T-helper 1 cell (primary cell): ENCODE data around the gene CASP3.

Experiments used
- DNase-seq, 5 donors: peaks; one replicate each; pipeline ENCODE4 v3.0.0-alpha.2; 2012 to 2020
- total RNA-seq, 4 donors: gene quantifications; one replicate each; lab custom pipeline; 2026; lab: John Stamatoyannopoulos, UW

The CASP3 gene
- total RNA-seq, result 16.8 to 38.2 (median 33.0) reads per million in 4 donors

DNA sequence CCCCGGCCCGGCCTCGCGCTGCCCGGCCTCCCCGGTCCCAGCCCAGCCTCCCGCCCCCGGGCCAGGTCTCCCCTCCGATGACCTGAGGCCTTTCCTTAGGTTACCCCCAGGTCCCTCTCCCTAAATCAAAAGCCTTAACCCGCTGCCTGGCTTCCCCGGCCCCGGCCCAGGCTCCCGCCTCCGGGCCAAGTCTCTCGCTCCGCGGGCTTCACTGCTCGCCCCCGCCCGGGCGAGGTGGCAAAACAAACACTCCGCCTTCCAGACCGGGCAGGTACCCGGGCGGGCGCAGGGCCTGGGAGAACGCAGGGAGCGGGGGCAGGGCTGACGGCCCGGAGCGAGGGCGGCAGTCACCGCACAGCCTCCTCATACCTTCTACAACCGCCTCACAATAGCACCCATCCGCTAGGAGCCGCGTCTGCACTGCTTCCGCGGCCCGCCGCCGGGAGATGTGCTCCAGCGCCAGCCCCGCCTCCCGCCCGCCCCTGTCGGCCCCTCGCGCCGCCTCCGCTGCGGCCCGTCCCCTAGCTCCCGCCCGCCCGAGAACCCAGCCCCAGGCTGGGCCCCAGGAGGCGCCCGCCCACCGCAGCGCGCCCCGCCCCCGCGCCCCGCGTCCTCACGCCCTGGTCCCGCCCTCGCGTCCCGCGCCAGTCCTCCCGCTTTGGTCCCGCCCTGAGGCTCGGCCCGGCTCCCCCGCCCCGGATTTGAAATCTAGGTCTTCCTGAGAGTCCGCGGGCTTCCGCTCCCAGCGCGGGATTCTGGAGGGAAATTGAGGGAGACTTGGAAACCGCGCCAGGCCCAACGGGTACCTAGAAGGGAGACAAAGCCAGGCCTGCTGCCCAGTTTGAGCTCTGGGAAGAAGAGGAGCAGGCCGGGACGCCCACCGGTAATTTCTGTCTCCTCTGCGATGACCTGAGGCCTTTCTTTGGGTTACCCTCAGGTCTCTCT lies at the start of gene CASP3, which contains the start of gene PRIMPOL:
Gene CASP3 (minus strand): TSS at position 422 of the 945 bp plus-strand sequence. CDS start 10,994 bp downstream, outside the sequence.
Gene PRIMPOL (plus strand): TSS at position 713 of the 945 bp plus-strand sequence. CDS start 7,403 bp downstream, outside the sequence.
- peak; percentile 92 to 98 (median 94) for DNase-seq

DNA sequence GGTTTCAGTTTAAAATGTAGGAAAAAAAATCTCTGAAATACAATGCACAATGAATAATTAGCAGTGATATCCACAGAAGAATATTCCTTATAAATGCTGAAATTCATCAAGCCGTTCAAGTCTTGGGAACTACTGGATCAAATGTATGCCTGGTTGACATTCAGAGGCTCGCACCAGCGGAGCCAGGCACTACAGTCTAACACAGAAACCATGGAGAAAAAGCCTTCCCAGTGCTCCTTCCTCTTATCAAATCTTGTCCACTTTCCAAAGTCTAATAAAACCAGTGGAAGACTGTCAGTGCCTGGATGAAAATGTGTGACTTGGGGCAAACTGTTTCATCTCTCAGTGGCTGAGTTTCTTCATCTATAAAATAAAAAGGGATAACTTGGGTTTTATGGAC lies 48.7 kb upstream of the CASP3 start:
- no peak for DNase-seq

DNA sequence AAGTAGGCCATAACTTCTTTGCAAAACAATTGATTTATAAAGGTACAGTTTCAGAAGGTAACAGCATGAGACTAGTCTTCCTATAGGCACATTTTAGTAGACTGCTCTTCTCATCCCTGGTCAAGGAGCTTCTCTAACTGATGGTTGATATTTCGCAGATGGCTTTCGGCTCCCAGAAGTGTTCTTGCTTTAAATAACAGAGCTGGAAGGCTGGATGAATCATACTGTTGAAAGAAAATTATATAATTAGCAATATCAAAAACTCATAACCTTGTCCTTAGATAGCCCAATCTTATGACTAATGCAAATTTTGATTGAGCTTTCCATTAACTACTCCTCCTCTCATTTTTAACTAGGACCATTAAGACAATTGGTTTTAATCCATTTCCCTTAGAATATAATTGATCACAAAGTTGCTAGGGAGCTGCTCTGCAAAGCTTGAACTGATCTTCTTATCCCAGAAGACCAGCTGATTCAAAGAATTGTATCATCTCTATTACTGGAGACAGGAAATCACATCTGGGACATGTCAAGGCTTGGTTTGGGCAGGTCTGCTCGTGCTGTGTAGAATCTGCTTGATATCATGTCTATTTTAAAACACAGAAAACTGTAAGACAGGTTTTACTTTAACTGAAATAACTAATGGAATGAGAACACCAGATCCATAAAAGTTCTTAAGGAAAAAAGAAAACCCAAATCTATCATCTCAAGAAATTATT lies 46.1 kb upstream of the CASP3 start:
- DNase-seq, result no peak

DNA sequence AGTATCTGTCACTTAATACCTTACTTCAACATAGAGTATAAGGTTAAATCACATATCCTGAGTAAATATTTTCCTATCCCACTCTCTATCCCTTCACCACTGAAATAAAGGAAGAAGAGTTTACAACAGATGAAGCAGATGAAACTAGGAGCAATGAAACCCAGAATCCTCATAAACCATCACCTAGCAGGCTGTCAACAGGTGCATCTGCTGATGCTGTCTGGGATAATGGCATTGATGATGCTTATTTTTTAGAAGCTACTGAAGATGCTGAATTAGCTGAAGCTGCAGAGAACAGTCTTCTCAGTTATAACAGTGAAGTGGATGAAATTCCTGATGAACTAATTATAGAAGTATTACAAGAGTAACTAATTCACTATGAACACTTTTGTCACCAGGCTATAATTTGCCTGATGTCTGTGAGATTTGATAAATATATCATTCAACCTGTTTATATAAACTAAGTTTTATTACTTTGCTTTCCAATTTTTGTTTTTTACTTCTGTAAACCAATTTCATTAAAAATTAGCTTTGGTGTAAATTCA lies 45.2 kb upstream of the CASP3 start:
- DNase-seq, result no peak

DNA sequence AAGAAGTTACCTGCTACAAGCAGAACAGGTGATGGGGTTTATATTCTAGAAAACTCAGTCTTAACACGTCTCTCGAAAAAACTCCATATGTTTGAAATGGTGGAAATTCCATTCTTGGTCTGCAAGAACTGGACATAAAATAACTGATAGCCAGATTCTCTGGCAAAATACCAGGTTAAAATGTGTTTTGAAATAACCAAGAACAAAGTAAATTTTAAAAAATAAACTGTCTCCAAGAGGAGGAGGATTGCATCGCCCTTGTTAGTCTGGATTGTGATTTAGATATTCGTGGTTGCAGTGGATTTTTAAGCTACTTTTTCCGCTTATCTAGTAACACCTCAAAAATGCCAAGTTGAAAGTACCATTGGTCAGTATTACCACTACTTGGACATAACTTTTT lies 43.8 kb upstream of the CASP3 start:
- no peak for DNase-seq

DNA sequence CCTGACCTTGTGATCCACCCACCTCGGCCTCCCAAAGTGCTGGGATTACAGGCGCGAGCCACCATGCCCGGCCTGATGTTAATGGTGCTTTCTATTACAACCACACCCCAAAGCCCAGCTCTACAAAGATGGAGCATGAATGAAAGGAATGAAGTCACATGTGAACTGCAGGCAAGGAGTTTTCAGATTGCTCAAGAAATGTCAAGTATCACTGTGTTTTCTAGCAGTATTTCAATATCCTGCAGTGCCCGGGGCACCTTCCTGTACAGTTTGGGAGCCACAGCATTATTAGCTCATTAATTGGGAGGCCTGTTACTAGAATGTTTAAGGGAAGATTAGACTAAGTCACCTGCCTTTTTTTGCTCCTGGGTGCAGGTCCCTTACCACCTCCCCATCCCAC lies 40.4 kb upstream of the CASP3 start:
- DNase-seq, result no peak

DNA sequence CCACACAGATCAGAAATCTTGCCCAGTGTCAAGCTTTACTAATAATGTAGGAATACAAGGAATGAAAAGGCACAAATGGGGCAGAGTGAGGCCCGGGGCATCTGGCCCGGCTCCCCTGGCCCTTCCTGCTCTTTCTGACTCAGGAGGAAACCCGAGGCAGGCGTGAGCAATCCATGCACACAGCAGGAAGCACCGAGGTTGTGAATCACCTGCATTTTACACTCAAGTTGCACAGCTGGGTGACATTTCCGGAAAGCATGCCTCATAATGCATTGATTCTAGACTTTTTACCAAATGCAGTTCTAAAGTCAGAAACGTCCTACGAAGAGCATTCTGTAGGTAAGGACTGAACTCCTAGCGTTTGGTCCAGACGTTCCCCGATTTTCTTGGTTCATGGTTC lies 39.2 kb upstream of the CASP3 start:
- DNase-seq, result peak in 1 of 5 donors; percentile 35

DNA sequence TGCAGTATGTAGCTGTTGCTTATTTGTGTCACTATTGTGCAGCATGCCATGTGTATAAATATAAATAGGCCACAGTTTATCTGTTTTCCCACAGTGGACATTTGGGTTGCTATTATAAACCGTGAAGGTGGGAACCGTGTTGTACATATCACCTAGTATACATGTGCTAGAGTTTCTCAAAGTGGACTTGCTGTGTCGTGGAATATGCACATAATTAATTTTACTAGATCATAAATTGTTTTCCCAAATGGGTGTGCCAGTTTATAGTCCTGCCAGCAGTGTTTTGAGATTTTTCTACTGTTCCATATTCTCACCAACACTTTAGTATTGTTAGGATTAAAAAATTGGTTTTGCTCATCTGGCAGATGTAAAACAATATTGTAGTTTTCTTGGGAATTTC lies 38.8 kb upstream of the CASP3 start:
- DNase-seq, result no peak

DNA sequence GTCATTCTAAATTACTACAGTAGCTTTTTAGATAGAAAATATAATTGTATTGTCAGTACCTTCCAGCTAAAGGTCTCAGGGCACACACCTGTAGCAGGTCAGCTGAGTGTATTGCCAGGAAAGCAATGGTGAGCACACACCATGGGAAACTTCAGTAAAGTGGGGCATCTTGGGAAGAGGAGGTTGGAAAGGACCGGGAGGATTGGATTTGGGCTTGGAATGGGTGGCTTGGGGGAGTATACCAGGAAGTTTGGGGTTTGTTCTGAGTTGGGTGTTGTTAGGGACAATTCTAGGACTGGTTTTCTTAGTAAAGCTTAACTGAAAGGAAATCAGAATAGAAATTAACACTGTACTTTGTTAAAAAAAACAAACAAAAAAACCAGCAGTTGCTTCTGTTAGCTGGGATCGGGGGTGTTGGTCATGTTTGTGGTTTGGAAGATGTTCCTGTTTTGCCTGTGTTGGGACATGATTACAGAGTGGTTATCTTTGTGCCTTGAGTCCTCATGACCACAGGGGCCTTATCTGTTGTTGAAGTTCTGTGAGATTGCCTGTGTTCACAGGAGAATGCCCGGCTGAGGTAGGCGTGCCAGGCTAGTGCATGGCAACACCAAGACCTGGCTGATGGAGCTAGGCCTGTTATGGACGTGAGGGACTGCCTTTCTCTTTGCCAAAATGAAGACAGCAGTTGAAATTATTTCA lies 35.4 kb upstream of the CASP3 start:
- no peak for DNase-seq

DNA sequence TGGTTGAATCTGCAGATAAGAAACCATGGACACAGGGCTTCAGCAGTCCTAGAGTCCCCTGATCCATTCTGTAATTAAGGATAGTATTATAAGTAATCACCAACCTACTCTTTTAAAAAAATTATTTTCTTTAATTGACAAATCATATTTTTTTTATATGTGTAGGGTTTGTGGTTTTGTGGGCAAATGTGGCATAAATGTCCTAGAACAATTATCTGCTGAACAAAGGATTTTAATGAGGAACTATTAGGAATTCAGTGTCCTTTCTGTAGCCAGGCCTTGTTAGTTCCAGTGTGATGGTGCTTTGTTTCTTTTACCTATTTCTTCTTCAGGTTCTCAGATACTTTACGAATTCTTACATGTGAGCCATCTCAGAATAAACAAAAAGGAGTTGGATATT lies 32.7 kb upstream of the CASP3 start:
- no peak for DNase-seq

DNA sequence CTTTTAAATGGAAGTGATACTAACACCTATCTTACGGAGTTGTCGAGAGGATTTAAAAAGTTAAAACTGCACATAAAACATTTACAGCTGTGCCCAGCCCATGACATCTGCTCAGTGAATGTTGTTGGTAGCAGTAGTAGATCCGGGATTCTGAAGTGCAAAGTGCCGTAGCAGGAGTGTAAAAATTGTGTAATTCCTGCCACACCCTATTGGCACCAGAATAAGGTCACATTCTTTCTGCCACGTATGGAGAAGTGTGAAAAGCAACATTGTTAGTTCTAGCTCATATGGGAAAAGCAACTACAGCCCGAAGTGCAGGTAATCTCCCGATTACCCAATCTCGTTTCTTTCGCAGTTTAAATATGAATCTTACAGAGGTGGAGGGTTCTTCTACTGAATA lies 31.5 kb upstream of the CASP3 start:
- DNase-seq, result no peak

DNA sequence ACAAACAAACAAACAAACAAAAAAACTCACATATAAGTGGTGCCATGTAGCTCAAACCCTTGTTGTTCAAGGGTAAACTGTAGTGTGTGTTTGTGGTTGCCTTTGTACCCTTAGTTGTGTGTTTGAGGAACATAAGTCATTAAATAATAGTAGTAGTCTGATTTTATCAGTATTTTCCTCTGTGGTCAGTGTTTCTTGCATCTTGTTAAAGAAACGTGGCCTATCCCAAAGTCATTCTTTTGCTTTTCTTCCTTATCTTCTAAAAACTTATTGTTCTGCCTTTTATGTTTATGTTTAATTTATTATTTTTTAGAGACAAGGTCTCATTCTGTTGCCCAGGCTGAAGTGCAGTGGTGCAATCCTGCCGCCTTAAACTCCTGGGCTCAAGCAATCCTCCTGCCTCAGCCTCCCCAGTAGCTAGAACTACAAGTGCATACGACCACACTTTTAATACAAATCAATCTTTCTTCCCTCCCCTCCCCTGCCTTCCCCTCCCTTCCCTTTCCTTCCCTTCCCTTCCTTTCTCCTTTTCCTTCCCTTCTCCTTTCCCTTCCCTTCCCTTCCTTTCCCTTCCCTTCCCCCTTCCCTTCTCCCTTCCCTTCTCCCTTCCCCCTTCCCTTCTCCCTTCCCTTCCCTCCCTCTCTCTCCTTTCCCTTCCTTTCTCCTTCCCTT lies 26.7 kb upstream of the CASP3 start:
- DNase-seq, result no peak

DNA sequence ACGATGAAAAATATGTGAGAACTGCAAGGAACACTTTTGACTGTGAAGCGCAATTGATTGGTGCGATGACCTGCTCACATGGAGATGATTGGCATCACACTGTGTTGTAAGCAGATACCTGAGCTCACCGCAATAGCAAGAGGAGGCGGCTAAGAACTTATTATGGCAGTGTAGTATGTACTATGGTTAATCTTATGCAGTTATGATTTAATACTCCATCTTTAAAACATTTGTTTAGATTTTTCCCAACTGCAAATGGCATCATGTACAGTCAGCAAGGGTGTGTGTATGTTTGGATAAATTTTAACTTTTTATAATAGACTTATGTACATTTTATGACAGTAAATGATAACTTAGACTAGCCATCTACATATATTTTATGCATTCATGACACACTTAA lies 25.8 kb upstream of the CASP3 start:
- DNase-seq, result no peak

DNA sequence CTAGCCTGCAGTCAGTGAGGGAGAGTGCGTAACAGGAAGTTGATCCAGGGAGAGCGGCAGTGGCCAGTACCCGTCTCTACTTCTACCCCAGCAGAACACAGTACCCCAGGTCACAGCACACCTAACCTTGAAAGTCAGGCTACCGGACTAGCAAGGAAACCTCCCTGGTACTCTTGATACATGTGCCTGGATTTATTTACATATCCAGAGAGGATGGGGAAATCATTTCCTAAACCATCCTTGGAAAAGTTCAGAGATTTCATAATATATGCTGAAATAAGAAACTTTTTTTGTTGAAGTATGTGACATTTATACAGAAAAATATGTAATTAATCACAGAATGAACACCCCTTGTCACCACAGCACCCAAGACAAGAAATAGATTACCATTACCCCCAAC lies 24.8 kb upstream of the CASP3 start:
- DNase-seq, result no peak

DNA sequence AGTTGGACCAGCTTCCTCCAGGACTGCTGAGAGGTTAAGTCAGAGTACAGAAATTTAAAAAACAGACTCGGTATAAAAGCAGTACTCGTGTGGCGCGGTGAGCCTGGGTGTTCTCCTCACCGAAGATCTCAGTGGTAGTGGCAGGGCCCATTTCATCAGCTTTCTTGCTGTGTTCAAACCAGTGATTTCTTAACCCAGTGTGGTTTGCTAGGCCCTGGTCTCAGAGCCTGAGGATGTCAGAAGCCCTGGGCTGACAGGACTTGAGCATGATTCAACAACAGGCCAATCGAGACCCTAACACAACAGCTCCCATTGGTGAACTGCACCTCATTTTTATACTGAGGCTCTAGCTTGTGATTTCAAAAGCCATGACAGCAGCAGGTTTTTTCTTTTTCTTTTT lies 23.5 kb upstream of the CASP3 start:
- no peak for DNase-seq

DNA sequence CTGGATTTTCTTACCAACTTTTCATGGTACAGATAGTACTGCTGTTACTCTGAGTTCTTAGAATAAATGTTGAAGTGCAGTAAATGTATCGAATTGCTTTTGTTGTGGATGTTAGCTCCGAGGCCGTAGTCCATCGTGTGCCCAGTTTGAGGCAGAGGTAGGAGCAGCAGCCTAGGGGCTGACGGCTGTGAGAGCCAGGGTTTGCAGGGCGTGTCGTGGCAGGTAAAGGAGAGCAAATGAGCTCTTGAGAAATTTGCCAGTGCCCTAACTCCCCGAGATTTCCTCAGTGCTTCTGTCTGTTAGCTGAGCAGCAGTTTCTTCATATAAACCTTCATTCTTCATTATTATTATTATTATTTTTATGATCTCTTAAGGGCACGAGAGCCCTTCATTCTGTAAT lies 21.9 kb upstream of the CASP3 start:
- no peak for DNase-seq

DNA sequence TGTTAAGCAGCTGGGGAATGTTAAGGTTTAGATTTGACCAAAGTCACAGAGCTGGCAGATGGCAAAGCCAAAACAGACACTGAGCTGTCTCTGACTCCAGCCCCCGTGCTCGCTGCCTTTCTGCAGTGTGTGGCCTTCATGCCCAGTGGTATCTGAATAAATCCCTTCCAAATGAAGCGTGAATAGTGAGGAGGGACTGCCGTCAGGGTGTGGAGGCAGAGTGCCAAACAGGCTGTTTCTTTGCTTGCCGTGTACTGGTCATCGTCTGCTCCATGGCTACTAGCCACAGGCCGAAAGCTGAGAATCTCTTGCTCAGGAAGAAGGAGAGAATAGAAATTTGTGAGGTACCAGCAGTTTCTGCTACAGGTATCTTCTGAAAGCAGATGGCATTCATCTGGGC lies 20.0 kb upstream of the CASP3 start:
- DNase-seq, result no peak

DNA sequence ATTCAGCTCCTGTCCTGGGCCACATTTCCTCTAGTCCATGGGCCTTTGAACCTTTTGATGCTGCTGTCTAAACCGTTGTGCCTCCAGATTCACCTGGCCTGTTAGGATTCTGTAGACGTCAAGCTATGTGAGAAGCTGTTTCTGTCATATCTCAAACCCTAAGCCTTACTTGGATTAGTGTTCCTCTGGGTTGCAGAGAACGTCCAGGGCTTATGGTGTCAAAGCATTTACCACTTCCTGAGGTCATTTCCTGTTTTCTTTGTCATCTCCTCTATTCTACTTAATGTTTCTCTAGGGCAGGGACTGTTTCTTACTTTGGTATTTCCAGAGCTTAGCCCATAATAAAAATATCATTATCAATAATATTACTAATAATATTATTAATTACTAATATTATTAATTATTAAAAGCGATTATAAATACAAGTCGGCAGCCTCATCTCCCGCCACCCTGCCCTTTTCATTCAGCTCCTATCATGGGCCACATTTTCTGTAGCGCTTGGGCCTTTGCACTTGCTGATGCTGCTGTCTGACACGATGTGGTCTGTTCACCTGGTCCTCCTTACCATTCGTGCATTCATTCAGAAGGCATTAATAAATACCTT lies 19.4 kb upstream of the CASP3 start:
- DNase-seq, result peak in 1 of 5 donors; percentile 86

DNA sequence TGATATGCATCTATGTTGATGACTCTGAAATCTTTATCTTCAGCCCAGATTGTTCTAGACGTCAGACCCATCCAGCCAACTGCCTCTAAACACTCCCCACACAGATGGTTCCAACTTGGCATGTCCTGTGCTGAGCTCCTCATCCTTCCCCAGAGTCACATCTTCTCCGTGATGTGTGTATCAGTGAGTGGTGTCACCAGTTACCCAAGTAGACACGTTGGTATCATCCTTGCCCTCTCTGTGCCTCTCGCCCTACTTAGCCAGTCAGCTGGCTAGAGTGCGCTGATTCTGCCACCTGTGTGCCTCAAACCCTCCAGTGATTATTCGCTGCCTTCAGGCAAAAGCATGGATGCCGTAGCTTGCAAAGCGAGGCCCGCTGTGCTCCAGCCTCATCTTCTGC lies 18.8 kb upstream of the CASP3 start:
- no peak for DNase-seq

DNA sequence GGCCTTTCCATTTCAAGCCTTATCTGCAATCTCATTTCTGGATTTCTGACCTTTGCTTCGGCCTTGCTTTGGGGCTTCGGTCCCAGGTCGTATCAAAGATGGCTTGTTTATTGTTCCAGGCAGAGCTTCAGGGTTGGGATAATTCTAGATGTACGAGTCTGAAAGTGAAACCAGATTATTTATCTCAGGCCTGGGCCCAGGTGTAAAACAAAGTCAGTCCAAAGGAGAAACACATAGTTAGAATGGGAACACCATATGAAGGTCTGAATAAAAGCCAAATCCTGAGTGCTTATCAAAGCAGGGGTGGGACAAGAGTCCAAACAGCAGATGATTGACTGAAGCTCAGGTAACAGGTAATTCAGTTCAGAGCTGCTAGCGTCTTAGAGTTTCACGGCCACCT lies 17.4 kb upstream of the CASP3 start:
- no peak for DNase-seq

DNA sequence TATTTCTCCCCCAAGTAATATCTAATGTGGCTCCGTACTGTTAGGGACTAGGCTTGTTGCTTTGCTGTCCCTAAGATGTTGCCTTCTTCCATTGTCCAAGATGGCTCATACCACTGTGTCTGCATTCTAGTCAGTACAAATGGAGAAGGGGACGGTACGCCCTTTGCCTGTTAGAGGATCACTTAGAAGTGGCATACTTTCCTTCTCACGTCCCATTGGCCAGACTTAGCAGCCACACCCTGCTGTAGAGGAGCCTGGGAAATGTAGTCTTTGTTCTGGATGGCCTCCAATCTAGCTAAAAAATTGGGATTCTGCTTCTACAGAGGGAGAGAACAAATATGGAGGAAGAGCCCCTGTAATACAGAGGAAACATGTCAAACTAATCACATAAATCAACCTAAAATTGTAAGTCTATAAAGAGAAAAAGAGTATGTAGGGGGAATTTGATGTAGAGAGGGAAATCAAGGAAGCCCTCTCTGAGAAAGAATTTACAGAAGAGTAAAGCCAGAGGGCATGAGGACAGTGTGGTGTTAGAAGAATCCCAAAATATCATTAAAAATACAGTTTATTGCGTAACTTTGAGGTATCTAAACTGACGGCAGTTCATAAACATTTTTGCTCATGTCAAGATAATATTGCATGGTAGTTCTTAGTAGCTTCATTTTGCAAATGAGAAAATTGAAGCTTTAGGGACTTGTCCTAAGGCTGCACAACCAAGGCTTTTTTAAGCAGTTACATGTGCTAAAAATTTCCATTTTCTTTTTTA lies 15.4 kb upstream of the CASP3 start:
- no peak for DNase-seq
